ENCODE results near the gene KLHL7. TPM values are rescaled to one million over a fixed set of nuclear protein-coding genes. Genes with fewer than 3 reads are reported as not detected.
A peak's percentile ranks its signal among the peaks of the same experiment; 100 is the strongest.

Gene KLHL7
- total RNA-seq, 4 donors from 2014 or later: 20.4 to 36.2 (median 30.8) TPM

DNA sequence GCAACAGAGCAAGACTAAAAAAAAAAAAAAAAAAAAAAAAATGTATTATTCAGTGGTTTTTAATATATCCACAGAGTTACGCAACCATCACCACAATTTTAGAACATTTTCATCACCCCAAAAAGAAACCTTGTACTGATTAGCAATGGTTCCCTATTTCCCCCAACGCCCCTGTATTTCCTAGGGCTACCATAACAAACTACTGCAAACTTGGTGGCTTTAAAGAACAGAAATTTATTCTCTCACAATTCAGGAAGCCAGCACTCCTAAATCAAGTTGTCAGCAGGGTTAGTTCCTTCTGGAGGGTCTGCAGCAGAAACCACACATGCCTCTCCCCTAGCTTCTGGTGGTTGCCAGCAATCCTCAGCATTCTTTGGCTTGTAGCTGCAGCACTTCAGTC, 70.4 kb downstream of the KLHL7 start:
- peaks cover 0 to 2% (median under 1%) of the 10 kb centered on the region in 4 donors for H3K4me1 ChIP-seq
- H3K36me3 ChIP-seq: peaks cover 0 to 43% (median 20%) of the 10 kb centered on the region in 4 donors
- DNase-seq (ENCODE audit: extremely low spot score): no peak
- intact Hi-C loops (cut with DNase I): no loop called here
- H3K4me3 ChIP-seq: no peak overlapping the region
- TF ChIP-seq, protein P1, sequence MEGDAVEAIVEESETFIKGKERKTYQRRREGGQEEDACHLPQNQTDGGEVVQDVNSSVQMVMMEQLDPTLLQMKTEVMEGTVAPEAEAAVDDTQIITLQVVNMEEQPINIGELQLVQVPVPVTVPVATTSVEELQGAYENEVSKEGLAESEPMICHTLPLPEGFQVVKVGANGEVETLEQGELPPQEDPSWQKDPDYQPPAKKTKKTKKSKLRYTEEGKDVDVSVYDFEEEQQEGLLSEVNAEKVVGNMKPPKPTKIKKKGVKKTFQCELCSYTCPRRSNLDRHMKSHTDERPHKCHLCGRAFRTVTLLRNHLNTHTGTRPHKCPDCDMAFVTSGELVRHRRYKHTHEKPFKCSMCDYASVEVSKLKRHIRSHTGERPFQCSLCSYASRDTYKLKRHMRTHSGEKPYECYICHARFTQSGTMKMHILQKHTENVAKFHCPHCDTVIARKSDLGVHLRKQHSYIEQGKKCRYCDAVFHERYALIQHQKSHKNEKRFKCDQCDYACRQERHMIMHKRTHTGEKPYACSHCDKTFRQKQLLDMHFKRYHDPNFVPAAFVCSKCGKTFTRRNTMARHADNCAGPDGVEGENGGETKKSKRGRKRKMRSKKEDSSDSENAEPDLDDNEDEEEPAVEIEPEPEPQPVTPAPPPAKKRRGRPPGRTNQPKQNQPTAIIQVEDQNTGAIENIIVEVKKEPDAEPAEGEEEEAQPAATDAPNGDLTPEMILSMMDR (IDR thresholded peaks at IDR 0.05): no peak
- TF ChIP-seq EP300 (IDR thresholded peaks at IDR 0.05): no peak
- TF ChIP-seq POLR2A (IDR thresholded peaks at IDR 0.05; ENCODE audit: low read depth): no peak
- no peak for TF ChIP-seq POLR2AphosphoS5 (IDR thresholded peaks at IDR 0.05)
- H3K27ac ChIP-seq (replicated peaks in 1 of 4): no peak overlapping the region
- no peaks in the 10 kb centered on the region for H3K9me3 ChIP-seq
- H3K27me3 ChIP-seq: no peaks in the 10 kb centered on the region
- 87% methylated on average over 2 of the region's 2 CpGs for WGBS

DNA sequence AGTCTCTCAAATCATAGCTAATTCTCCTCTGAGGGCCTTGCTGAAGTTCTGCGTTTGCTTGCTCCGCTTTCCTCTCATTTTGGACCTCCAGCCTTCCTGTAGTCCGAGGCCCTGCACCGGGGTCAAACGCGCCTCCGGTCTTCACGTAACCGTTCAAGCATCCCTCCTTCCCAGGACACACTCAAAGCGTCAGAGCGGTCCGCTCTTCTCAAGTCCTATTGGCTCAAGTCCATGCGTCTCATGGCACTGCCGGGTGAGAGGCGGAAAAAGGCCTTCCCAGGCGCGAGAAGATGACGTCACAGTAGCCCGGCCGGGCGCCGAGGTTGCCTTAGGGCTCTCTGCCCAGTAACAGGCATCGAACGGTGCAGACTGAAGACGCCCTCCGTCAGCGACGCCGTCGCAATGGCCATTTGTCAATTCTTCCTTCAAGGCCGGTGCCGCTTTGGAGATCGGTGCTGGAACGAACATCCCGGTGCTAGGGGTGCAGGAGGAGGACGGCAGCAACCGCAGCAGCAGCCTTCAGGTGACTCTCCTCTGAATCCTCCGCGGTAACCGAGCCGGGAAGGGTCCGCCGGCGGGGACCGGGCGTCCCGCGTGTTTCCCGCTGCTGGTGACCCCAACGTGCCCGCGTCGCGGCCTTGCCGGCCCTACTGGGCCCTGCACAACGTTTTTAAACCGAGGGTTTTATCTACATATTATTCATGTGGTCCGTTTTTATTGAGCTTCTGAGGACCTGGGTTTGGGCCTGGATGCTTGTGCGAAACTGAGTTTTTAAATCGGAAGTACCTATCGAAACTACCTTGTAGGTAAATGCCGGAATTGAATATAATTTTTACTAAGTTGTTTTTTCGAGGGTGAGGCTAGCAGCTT, 76.3 kb downstream of the KLHL7 start, which contains the start of gene NUP42:
Gene NUP42, plus strand, starts transcription at position 365 of the 870 bp plus-strand sequence. Its CDS starts 38 bp downstream, at position 403.
- H3K27me3 ChIP-seq: no peaks in the 10 kb centered on the region
- H3K4me3 ChIP-seq: peak within 1 kb of the TSS; percentile 66 to 83 (median 79)
- TF ChIP-seq POLR2AphosphoS5 (IDR thresholded peaks at IDR 0.05): peak; percentile 93 to 98
- no peak for TF ChIP-seq EP300 (IDR thresholded peaks at IDR 0.05)
- TF ChIP-seq POLR2A (IDR thresholded peaks at IDR 0.05; ENCODE audit: low read depth): no peak
- H3K4me1 ChIP-seq: peaks cover 19 to 39% (median 31%) of the 10 kb centered on the region in 4 donors
- DNase-seq (ENCODE audit: extremely low spot score): peak; percentile 99
- 2% methylated on average over 25 of the region's 63 CpGs for WGBS
- peak within 1 kb of the TSS; percentile 88 to 95 (median 92) for H3K27ac ChIP-seq (replicated peaks in 1 of 4)
- H3K9me3 ChIP-seq: no peaks in the 10 kb centered on the region
- intact Hi-C loops (cut with DNase I): loop anchor here (2.0 to 10.0 kb wide), 2 partner anchors 77 to 113 kb away; partner anchors contain the start of genes KLHL7 and MALSU1
- peaks cover 0 to 16% (median 10%) of the 10 kb centered on the region in 4 donors for H3K36me3 ChIP-seq

DNA sequence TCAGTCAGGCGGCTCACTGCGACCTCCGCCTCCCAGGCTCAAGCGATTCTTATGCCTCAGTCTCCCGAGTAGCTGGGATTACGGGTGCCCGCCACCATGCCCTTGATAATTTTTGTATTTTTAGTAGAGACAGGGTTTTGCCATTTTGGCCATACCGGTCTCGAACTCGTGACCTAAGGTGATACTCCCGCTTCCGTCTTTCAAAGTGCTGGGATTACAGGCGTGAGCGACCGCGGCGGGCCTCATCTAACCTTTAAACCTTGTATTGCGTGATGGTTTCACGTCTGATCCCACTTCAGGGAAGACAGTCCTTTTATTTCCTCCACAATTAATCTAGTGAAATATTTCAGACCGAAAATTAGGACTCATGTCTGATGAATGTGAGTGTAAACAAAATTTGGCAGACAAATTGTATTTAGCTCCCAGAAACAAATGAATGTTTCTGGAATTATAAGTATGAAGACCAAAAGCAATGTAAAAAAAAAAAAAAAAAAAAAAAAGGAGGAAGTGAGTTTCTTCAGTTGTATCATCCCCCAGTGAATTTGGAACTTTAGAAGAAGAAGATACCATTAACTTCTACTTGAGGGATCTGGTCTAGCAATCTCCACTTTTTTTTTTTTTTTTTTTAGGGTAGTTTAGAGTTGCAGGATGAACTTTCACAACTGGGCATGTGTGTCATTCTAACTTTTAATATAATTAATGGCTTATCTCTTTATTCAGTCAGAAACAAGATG, 77.9 kb downstream of the KLHL7 start:
- intact Hi-C loops (cut with DNase I): loop anchor here (10.0 kb wide), 1 partner anchor 111 kb away; the partner anchor contains the start of gene MALSU1
- H3K36me3 ChIP-seq: peaks cover 10 to 30% (median 23%) of the 10 kb centered on the region in 4 donors
- H3K27me3 ChIP-seq: no peaks in the 10 kb centered on the region
- 92% methylated on average over 20 of the region's 20 CpGs for WGBS
- H3K4me3 ChIP-seq: peak overlapping the region in 3 of 4 donors; percentile 78 to 83 (median 80)
- no peak overlapping the region for H3K27ac ChIP-seq (replicated peaks in 1 of 4)
- no peak for DNase-seq (ENCODE audit: extremely low spot score)
- H3K4me1 ChIP-seq: peaks cover 19 to 39% (median 31%) of the 10 kb centered on the region in 4 donors
- no peak for TF ChIP-seq POLR2A (IDR thresholded peaks at IDR 0.05; ENCODE audit: low read depth)
- TF ChIP-seq, protein P1 (IDR thresholded peaks at IDR 0.05): no peak
- H3K9me3 ChIP-seq: no peaks in the 10 kb centered on the region

DNA sequence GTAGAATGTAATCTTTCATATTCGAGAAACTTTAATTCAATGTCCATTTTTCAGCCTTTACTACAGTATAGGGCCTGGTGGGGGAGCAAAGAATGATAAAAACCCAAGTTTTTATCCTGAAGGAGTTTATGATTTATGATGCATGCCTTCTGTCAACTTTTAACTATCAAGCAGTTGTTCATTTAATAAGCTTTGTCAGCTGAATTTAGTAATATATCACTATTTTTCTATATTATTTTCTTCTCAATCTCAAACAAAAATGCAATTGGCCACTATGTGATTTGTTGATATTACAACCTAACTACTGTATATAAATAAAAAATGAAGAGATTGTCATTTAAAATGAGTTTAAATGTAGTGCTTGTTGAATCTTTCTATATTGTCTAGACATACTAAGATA, 78.7 kb downstream of the KLHL7 start:
- no peak for DNase-seq (ENCODE audit: extremely low spot score)
- intact Hi-C loops (cut with DNase I): loop anchor here (10.0 kb wide), 1 partner anchor 111 kb away; the partner anchor contains the start of gene MALSU1
- H3K4me1 ChIP-seq: peaks cover 19 to 39% (median 31%) of the 10 kb centered on the region in 4 donors
- WGBS: 89% methylated on average over 1 of the region's 1 CpG
- H3K27me3 ChIP-seq: no peaks in the 10 kb centered on the region
- H3K4me3 ChIP-seq: no peak overlapping the region
- no peaks in the 10 kb centered on the region for H3K9me3 ChIP-seq
- peaks cover 10 to 39% (median 28%) of the 10 kb centered on the region in 4 donors for H3K36me3 ChIP-seq
- H3K27ac ChIP-seq (replicated peaks in 1 of 4): no peak overlapping the region
- TF ChIP-seq, protein P1 (IDR thresholded peaks at IDR 0.05): no peak
- TF ChIP-seq POLR2A (IDR thresholded peaks at IDR 0.05; ENCODE audit: low read depth): no peak
- TF ChIP-seq POLR2AphosphoS5 (IDR thresholded peaks at IDR 0.05): no peak
- no peak for TF ChIP-seq EP300 (IDR thresholded peaks at IDR 0.05)
